ENCODE results near the gene CLCNKB.
"Not testable (repeated sequence)": the region's sequence is repeated elsewhere in the genome, so short reads cannot be mapped to it uniquely, and the experiment has no call there.

CLCNKB gene

DNA sequence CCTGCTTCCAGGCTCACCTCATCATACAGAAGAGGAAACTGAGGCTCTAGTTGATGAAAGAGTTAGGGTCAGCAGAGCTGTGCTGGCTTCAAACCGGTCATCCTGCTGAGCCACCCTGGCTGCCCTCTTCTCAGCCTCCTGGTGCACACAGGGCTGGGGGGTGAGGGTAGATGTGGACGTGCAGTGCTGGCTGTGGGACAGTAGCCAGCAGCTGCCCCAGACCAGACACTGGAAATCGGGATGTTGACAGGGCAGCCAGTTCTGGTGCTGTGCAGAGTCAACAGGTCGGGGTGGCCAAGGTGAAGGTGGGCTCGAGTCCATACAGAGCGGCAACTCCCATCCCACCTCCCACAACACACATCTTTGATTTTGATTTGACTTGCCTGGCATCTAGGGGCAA lies 23.3 kb upstream of the CLCNKB start:
- Mint-ChIP-seq H3K27me3 (ENCODE audit: low read depth) (peaks cover 26% of the 10 kb centered on the region), H3K4me3 (peak overlapping the region in 1 of 3 experiments; percentile 46), H3K4me1 (peaks cover 40% of the 10 kb centered on the region), H3K36me3 (ENCODE audit: low read depth) (no peaks in the 10 kb centered on the region), H3K27ac (peak overlapping the region; percentile 76 to 95 (median 87)), H3K9me3 (no peaks in the 10 kb centered on the region)
- TF ChIP-seq, protein P1, sequence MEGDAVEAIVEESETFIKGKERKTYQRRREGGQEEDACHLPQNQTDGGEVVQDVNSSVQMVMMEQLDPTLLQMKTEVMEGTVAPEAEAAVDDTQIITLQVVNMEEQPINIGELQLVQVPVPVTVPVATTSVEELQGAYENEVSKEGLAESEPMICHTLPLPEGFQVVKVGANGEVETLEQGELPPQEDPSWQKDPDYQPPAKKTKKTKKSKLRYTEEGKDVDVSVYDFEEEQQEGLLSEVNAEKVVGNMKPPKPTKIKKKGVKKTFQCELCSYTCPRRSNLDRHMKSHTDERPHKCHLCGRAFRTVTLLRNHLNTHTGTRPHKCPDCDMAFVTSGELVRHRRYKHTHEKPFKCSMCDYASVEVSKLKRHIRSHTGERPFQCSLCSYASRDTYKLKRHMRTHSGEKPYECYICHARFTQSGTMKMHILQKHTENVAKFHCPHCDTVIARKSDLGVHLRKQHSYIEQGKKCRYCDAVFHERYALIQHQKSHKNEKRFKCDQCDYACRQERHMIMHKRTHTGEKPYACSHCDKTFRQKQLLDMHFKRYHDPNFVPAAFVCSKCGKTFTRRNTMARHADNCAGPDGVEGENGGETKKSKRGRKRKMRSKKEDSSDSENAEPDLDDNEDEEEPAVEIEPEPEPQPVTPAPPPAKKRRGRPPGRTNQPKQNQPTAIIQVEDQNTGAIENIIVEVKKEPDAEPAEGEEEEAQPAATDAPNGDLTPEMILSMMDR (IDR thresholded peaks at IDR 0.05; ENCODE audit: unreplicated experiment in 3 of 3), result no peak

DNA sequence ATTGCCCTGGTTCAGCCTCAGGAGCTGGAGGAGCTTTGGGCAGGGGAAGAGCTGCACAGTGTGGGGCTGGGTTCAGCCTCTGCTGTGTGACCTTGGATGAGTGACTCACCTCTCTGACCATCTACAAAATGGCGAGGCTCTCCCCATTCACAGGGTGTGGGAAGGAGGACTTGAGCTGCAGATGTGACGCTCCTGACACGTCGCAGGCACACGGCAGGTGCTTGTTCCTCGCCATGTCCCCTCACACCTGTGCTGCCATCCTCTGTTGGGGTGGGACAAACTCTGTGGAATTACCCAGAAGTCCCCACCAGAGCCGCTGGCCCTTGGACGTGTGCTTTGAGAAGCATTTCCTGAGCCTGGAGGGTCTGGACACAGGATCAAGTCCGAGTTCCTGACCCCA lies 22.7 kb upstream of the CLCNKB start:
- Mint-ChIP-seq H3K4me1 (peaks cover 35% of the 10 kb centered on the region), H3K27me3 (ENCODE audit: low read depth) (peaks cover 26% of the 10 kb centered on the region)
- H3K9me3 Mint-ChIP-seq; H3K36me3 Mint-ChIP-seq (ENCODE audit: low read depth); H3K4me3 Mint-ChIP-seq; H3K27ac Mint-ChIP-seq: not testable (repeated sequence)

DNA sequence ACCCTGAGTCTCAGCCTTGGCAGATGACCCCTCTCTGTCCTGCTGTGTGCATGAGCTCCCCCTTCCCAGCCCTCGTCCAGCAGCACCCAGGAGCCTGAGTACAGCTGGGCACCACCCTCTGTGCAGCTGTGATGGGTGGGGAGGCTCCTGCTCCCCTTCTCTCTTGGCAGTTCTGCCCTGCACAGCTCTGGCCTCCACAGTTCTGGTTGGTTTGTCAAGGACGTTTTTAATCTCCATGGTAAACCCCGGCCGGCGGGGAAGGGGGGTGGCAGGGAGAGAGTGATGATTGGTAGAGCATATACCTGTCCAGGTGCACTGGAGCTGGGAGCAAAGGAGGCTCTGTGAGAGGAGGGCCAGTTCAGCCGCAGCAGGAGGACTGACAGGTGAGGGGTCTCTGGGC lies 21.9 kb upstream of the CLCNKB start, which contains the start of gene CLCNKA:
TSS of gene CLCNKA (plus strand) at position 356 of the 400 bp plus-strand sequence. CDS start 584 bp downstream, outside the sequence.
- Mint-ChIP-seq H3K4me1 (peaks cover 34% of the 10 kb centered on the region), H3K4me3 (peak within 1 kb of the TSS in 1 of 3 experiments; percentile 6), H3K36me3 (ENCODE audit: low read depth) (no peaks in the 10 kb centered on the region), H3K27me3 (ENCODE audit: low read depth) (peaks cover 26% of the 10 kb centered on the region), H3K27ac (peak within 1 kb of the TSS; percentile 67 to 89 (median 73)), H3K9me3 (no peaks in the 10 kb centered on the region)
- TF ChIP-seq, protein P1 (IDR thresholded peaks at IDR 0.05; ENCODE audit: unreplicated experiment in 3 of 3), result no peak

DNA sequence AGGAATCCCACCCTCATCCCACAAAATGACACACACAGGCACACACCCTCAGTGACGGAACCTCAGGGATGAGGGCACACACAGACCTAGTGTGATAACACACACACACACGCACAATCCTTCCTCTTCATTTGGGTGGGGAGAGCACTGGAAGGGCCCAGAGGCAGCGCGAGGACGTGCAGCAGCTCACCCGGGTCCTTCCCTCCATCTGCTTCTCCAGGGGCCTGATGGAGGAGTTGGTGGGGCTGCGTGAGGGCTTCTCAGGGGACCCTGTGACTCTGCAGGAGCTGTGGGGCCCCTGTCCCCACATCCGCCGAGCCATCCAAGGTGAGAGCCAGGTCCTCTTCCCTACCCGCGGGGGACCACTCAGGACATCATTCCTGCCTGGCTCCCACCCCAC lies 21.2 kb upstream of the CLCNKB start:
- Mint-ChIP-seq H3K27me3 (ENCODE audit: low read depth) (peaks cover 26% of the 10 kb centered on the region), H3K36me3 (ENCODE audit: low read depth) (no peaks in the 10 kb centered on the region), H3K27ac (peak overlapping the region in 2 of 3 experiments; percentile 73 to 89), H3K9me3 (no peaks in the 10 kb centered on the region), H3K4me3 (no peak overlapping the region), H3K4me1 (peaks cover 28% of the 10 kb centered on the region)
- TF ChIP-seq, protein P1 (IDR thresholded peaks at IDR 0.05; ENCODE audit: unreplicated experiment in 3 of 3), result no peak

DNA sequence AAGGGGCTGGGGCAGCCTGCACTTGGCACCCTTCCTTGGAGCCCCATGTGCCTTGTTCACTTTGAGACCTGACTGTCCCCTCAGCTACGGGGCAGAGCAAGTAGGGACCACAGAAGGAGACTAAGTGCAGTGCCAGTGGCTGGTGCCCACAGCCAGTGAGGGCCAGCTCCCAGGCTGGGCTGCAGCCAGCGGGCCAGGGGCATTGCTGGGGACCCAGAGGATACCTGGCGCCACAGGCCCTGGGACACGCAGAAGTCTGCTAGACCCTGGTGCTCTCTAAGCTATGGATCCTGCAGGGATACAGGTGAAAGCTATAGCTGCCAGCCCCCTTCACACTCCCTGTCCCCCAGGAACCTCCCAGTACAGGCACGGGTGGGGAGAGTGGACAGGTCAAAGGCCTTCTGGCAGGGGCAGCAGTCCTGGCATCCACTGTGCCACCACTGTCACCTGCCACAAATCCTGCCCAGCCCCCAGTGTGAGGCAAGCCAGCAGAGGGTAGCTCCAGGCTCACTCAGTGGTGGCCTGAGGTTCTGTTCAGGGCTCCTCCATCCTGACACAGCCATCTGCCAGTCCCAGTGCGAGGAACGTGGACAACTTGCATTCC lies 20.4 kb upstream of the CLCNKB start:
- no peaks in the 10 kb centered on the region for H3K36me3 Mint-ChIP-seq (ENCODE audit: low read depth)
- peaks cover 24% of the 10 kb centered on the region for H3K4me1 Mint-ChIP-seq
- H3K27ac Mint-ChIP-seq, result no peak overlapping the region
- TF ChIP-seq, protein P1 (IDR thresholded peaks at IDR 0.05; ENCODE audit: unreplicated experiment in 3 of 3), result no peak
- no peak overlapping the region for H3K4me3 Mint-ChIP-seq
- H3K9me3 Mint-ChIP-seq, result no peaks in the 10 kb centered on the region
- peaks cover 32% of the 10 kb centered on the region for H3K27me3 Mint-ChIP-seq (ENCODE audit: low read depth)

DNA sequence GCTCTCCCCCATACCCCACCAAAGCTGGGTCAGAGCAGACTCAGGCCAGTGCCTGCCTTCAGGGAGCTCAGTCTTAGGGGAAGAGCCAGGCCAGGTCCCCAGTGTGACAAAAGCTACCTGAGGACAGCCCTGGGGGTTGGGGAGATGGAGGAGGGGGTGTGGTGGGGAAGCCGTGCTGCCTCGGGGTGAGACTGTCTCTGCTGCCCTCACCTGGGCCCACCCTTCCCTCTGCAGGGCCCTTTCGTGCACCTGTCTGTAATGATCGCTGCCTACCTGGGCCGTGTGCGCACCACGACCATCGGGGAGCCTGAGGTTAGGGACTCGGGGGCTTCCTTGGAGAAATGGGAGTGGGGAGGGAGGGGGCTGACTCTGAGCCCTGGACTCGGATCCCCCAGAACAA lies 17.3 kb upstream of the CLCNKB start:
- H3K9me3 Mint-ChIP-seq; H3K36me3 Mint-ChIP-seq (ENCODE audit: low read depth); H3K27ac Mint-ChIP-seq; H3K4me1 Mint-ChIP-seq; H3K4me3 Mint-ChIP-seq: not testable (repeated sequence)
- H3K27me3 Mint-ChIP-seq (ENCODE audit: low read depth), result peaks cover 46% of the 10 kb centered on the region
